SK-N-SH treated with all-trans-retinoic acid at 6 μM for 48 hours (cell line): Measurements from ENCODE around the gene TMEM174.

Source experiments
- ATAC-seq: fragments of 200-7000 bp; cut with Tn5 transposase; 3 replicates; pipeline ENCODE4 v1.9.1; 2020; ENCODE audit warnings: mild to moderate bottlenecking, moderate library complexity
- ARNTL ChIP-seq: fragments of 450-650 bp; formaldehyde crosslinking; IDR thresholded peaks from 2 replicates; pipeline ENCODE4 v1.5.0; 2020; ENCODE audit warnings: low read depth, mild to moderate bottlenecking, moderate library complexity, borderline replicate concordance
- BACH2 ChIP-seq: fragments of 250-450 bp; sonication (Bioruptor Pico); IDR thresholded peaks from 2 replicates; pipeline ENCODE4 v1.9.0; 2021; ENCODE audit warnings: mild to moderate bottlenecking, borderline replicate concordance
- ESRRG ChIP-seq: fragments of 250-450 bp; sonication (Bioruptor Pico); IDR thresholded peaks from 2 replicates; pipeline ENCODE4 v1.6.1; 2021; ENCODE audit warnings: mild to moderate bottlenecking
- GLIS3 ChIP-seq: fragments of 250-450 bp; sonication (Bioruptor Pico); IDR thresholded peaks from 2 replicates; pipeline ENCODE4 v1.5.0; 2020; ENCODE audit warnings: mild to moderate bottlenecking, moderate library complexity
- ISL1 ChIP-seq: fragments of 250-450 bp; sonication (Bioruptor Pico); IDR thresholded peaks from 2 replicates; pipeline ENCODE4 v2.1.2; 2022; ENCODE audit warnings: mild to moderate bottlenecking, moderate library complexity
- OSR1 ChIP-seq: fragments of 250-450 bp; sonication (Bioruptor Pico); IDR thresholded peaks from 2 replicates; pipeline ENCODE4 v1.8.0; 2022; ENCODE audit warnings: moderate library complexity, mild to moderate bottlenecking, inconsistent platforms
- PPARA ChIP-seq: fragments of 250-450 bp; sonication (Bioruptor Pico); IDR thresholded peaks from 2 replicates; pipeline ENCODE4 v1.5.0; 2020; ENCODE audit warnings: mild to moderate bottlenecking, borderline replicate concordance
- RARB ChIP-seq: fragments of 250-450 bp; sonication (Bioruptor Pico); IDR thresholded peaks from 2 replicates; pipeline ENCODE4 v1.8.0; 2021; ENCODE audit warnings: mild to moderate bottlenecking, moderate library complexity
- SNAI2 ChIP-seq: fragments of 250-450 bp; sonication (Bioruptor Pico); IDR thresholded peaks from 2 replicates; pipeline ENCODE4 v1.5.0; 2020; ENCODE audit warnings: mild to moderate bottlenecking, moderate library complexity
- TCF4 ChIP-seq: fragments of 250-450 bp; sonication (Bioruptor Pico); IDR thresholded peaks from 2 replicates; pipeline ENCODE4 v1.8.0; 2021; ENCODE audit warnings: mild to moderate bottlenecking, moderate library complexity, borderline replicate concordance
- TOX ChIP-seq: fragments of 250-450 bp; sonication (Bioruptor Pico); IDR thresholded peaks from 2 replicates; pipeline ENCODE4 v1.8.0; 2021; ENCODE audit warnings: mild to moderate bottlenecking, moderate library complexity, borderline replicate concordance
- ZC3H10 ChIP-seq: fragments of 250-450 bp; sonication (Bioruptor Pico); IDR thresholded peaks from 2 replicates; pipeline ENCODE4 v1.5.1; 2021; ENCODE audit warnings: mild to moderate bottlenecking, moderate library complexity
- ZFP3 ChIP-seq: fragments of 250-450 bp; sonication (Bioruptor Pico); IDR thresholded peaks from 2 replicates; pipeline ENCODE4 v1.5.0; 2020; ENCODE audit warnings: mild to moderate bottlenecking, moderate library complexity
- ZFP30 ChIP-seq: fragments of 450-650 bp; formaldehyde crosslinking; IDR thresholded peaks from 2 replicates; pipeline ENCODE4 v1.5.0; 2022; ENCODE audit warnings: mild to moderate bottlenecking, moderate library complexity
- ZNF565 ChIP-seq: fragments of 450-650 bp; formaldehyde crosslinking; conservative IDR thresholded peaks from 2 replicates; pipeline ENCODE4 v1.5.0; 2020; ENCODE audit warnings: low read depth, mild to moderate bottlenecking, moderate library complexity
- ZNF70 ChIP-seq: fragments of 450-650 bp; formaldehyde crosslinking; IDR thresholded peaks from 2 replicates; pipeline ENCODE4 v1.5.0; 2020; ENCODE audit warnings: mild to moderate bottlenecking, moderate library complexity
- ZNF8 ChIP-seq: fragments of 450-650 bp; formaldehyde crosslinking; IDR thresholded peaks from 2 replicates; pipeline ENCODE4 v1.5.0; 2020; ENCODE audit warnings: mild to moderate bottlenecking, moderate library complexity
- TF ChIP-seq, protein P1 (sequence below): fragments of 250-450 bp; sonication (Bioruptor Pico); IDR thresholded peaks from 2 replicates; pipeline ENCODE4 v1.5.1; 2020; ENCODE audit warnings: low read depth, mild to moderate bottlenecking, moderate library complexity
- TF ChIP-seq, protein P2 (sequence below): fragments of 250-450 bp; sonication (Bioruptor Pico); IDR thresholded peaks from 2 replicates; pipeline ENCODE4 v1.8.0; 2020; ENCODE audit warnings: mild to moderate bottlenecking, moderate library complexity, borderline replicate concordance
- TF ChIP-seq, protein P3 (sequence below): fragments of 250-450 bp; sonication (Bioruptor Pico); IDR thresholded peaks from 2 replicates; pipeline ENCODE4 v1.8.0; 2021; ENCODE audit warnings: low read depth, mild to moderate bottlenecking, moderate library complexity, borderline replicate concordance
- TF ChIP-seq, protein P4 (sequence below): fragments of 250-450 bp; sonication (Bioruptor Pico); IDR thresholded peaks from 2 replicates; pipeline ENCODE4 v1.5.0; 2020; ENCODE audit warnings: mild to moderate bottlenecking, moderate library complexity
- TF ChIP-seq, protein P5 (sequence below): fragments of 250-450 bp; sonication (Bioruptor Pico); IDR thresholded peaks from 2 replicates; pipeline ENCODE4 v1.5.1; 2021; ENCODE audit warnings: mild to moderate bottlenecking, moderate library complexity

The TMEM174 gene

DNA sequence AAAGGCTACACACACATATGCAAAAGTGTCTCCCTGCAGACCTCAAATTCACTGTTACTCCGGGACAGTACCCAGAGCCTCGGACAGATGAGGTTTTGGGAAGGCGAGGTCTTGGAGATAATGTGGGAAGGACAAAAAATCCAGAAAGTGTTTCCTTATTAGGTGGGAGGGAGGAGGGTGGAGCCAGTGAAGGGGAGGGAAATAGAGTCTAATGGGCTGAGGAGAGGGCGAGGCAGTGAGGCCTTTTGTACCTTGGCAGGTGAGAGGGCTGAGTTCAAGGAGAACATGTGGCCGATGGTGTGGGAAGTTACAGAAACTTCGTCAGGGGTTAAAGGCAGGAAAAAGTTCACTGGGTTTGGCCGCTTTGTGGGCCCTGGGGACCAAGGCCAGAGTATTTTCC lies 22.1 kb upstream of the TMEM174 start:
- TF ChIP-seq TOX (no peak), ZFP30 (CRISPR knock-in tag) (no peak), GLIS3 (CRISPR knock-in tag) (no peak), ZNF8 (CRISPR knock-in tag) (no peak), ZFP3 (no peak), ISL1 (CRISPR knock-in tag) (no peak), ARNTL (no peak), ESRRG (CRISPR knock-in tag) (no peak), SNAI2 (CRISPR knock-in tag) (no peak), PPARA (CRISPR knock-in tag) (no peak), ZNF70 (CRISPR knock-in tag) (no peak), ZNF565 (CRISPR knock-in tag) (no peak), RARB (CRISPR knock-in tag) (no peak), BACH2 (CRISPR knock-in tag) (no peak), ZC3H10 (no peak)
- TF ChIP-seq, protein P1, sequence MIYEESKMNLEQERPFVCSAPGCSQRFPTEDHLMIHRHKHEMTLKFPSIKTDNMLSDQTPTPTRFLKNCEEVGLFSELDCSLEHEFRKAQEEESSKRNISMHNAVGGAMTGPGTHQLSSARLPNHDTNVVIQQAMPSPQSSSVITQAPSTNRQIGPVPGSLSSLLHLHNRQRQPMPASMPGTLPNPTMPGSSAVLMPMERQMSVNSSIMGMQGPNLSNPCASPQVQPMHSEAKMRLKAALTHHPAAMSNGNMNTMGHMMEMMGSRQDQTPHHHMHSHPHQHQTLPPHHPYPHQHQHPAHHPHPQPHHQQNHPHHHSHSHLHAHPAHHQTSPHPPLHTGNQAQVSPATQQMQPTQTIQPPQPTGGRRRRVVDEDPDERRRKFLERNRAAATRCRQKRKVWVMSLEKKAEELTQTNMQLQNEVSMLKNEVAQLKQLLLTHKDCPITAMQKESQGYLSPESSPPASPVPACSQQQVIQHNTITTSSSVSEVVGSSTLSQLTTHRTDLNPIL (CRISPR knock-in tag) = no peak
- TF ChIP-seq, protein P2, sequence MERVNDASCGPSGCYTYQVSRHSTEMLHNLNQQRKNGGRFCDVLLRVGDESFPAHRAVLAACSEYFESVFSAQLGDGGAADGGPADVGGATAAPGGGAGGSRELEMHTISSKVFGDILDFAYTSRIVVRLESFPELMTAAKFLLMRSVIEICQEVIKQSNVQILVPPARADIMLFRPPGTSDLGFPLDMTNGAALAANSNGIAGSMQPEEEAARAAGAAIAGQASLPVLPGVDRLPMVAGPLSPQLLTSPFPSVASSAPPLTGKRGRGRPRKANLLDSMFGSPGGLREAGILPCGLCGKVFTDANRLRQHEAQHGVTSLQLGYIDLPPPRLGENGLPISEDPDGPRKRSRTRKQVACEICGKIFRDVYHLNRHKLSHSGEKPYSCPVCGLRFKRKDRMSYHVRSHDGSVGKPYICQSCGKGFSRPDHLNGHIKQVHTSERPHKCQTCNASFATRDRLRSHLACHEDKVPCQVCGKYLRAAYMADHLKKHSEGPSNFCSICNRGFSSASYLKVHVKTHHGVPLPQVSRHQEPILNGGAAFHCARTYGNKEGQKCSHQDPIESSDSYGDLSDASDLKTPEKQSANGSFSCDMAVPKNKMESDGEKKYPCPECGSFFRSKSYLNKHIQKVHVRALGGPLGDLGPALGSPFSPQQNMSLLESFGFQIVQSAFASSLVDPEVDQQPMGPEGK (CRISPR knock-in tag) = no peak
- TF ChIP-seq, protein P3, sequence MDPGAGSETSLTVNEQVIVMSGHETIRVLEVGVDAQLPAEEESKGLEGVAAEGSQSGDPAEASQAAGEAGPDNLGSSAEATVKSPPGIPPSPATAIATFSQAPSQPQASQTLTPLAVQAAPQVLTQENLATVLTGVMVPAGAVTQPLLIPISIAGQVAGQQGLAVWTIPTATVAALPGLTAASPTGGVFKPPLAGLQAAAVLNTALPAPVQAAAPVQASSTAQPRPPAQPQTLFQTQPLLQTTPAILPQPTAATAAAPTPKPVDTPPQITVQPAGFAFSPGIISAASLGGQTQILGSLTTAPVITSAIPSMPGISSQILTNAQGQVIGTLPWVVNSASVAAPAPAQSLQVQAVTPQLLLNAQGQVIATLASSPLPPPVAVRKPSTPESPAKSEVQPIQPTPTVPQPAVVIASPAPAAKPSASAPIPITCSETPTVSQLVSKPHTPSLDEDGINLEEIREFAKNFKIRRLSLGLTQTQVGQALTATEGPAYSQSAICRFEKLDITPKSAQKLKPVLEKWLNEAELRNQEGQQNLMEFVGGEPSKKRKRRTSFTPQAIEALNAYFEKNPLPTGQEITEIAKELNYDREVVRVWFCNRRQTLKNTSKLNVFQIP (CRISPR knock-in tag) = no peak
- TF ChIP-seq, protein P4, sequence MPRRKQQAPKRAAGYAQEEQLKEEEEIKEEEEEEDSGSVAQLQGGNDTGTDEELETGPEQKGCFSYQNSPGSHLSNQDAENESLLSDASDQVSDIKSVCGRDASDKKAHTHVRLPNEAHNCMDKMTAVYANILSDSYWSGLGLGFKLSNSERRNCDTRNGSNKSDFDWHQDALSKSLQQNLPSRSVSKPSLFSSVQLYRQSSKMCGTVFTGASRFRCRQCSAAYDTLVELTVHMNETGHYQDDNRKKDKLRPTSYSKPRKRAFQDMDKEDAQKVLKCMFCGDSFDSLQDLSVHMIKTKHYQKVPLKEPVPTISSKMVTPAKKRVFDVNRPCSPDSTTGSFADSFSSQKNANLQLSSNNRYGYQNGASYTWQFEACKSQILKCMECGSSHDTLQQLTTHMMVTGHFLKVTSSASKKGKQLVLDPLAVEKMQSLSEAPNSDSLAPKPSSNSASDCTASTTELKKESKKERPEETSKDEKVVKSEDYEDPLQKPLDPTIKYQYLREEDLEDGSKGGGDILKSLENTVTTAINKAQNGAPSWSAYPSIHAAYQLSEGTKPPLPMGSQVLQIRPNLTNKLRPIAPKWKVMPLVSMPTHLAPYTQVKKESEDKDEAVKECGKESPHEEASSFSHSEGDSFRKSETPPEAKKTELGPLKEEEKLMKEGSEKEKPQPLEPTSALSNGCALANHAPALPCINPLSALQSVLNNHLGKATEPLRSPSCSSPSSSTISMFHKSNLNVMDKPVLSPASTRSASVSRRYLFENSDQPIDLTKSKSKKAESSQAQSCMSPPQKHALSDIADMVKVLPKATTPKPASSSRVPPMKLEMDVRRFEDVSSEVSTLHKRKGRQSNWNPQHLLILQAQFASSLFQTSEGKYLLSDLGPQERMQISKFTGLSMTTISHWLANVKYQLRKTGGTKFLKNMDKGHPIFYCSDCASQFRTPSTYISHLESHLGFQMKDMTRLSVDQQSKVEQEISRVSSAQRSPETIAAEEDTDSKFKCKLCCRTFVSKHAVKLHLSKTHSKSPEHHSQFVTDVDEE (CRISPR knock-in tag) = no peak
- TF ChIP-seq, protein P5, sequence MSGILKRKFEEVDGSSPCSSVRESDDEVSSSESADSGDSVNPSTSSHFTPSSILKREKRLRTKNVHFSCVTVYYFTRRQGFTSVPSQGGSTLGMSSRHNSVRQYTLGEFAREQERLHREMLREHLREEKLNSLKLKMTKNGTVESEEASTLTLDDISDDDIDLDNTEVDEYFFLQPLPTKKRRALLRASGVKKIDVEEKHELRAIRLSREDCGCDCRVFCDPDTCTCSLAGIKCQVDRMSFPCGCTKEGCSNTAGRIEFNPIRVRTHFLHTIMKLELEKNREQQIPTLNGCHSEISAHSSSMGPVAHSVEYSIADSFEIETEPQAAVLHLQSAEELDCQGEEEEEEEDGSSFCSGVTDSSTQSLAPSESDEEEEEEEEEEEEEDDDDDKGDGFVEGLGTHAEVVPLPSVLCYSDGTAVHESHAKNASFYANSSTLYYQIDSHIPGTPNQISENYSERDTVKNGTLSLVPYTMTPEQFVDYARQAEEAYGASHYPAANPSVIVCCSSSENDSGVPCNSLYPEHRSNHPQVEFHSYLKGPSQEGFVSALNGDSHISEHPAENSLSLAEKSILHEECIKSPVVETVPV (CRISPR knock-in tag) = no peak
- TF ChIP-seq, all 23 proteins: peak for 0
- ATAC-seq = no peak

DNA sequence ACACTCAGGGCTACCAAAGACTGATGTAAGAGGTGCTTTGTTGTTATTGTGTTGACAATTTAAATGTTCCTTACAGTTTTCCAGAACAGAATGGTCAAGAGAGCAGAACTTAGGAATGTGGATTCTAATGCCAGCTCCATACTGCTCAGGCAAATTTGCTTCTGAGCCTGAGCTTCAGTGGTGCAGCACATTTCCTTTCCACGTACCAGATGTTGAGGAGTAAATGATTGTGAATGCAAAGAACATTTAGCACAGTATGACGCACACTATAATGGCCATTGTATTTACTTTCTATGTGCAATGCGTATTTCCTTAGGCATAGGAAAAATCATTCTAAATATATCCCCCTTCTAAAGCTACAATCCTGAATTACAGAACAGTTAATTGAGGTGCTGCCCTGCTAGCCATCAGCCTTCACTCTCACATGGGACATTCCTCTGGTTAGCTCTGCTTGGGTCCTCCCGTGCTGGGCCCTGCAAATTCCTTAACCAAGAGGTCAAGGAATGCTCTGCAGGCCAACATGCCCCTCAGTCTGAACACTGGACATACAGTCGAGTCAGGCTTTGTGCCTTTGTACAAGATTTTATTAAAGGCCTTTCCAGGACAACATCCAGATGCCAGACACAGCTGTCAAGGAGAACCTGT lies 21.1 kb upstream of the TMEM174 start:
- ATAC-seq = no peak
- TF ChIP-seq ZNF8 (CRISPR knock-in tag) (no peak), ZNF565 (CRISPR knock-in tag) (no peak), ZNF70 (CRISPR knock-in tag) (no peak), ZFP3 (no peak), PPARA (CRISPR knock-in tag) (no peak), TOX (no peak), TCF4 (CRISPR knock-in tag) (no peak), ARNTL (no peak), BACH2 (CRISPR knock-in tag) (no peak), SNAI2 (CRISPR knock-in tag) (no peak), OSR1 (CRISPR knock-in tag) (no peak)
- TF ChIP-seq, protein P5 (CRISPR knock-in tag) = no peak
- TF ChIP-seq, protein P4 (CRISPR knock-in tag) = no peak
- TF ChIP-seq, protein P2 (CRISPR knock-in tag) = no peak
